HepG2 (cell line): ENCODE measurements around the gene C10orf53. TPM values are rescaled to one million over a fixed set of nuclear protein-coding genes. Genes with fewer than 3 reads are reported as not detected.

ENCODE experiments used
- ATAC-seq: fragments of 200-7000 bp; cut with Tn5 transposase; 3 replicates; pipeline ENCODE4 v1.9.1; 2020; ENCODE audit warnings: mild to moderate bottlenecking, moderate library complexity
- BruUV-seq: library from RNA; stranded (reverse); fragments of 400-500 nt; replicated peaks from 2 replicates; lab custom pipeline; 2021; lab: Mats Ljungman, UMichigan
- CTCF ChIA-PET: fragments of 300-600 bp; formaldehyde crosslinking; extraction: SDS; loops from one replicate; lab custom pipeline; 2021; ENCODE audit warnings: low total read pairs, inconsistent platforms, low intra/inter-chr PET ratio; lab: Yijun Ruan, JAX
- POLR2A ChIA-PET: fragments of 350-600 bp; sonication (Branson Sonifier 250); formaldehyde crosslinking; loops from one replicate; lab custom pipeline; 2020; ENCODE audit warnings: antibody characterized with exemption, inconsistent platforms; lab: Yijun Ruan, JAX
- DNase-seq: peaks from one replicate; pipeline ENCODE4 v3.0.0-alpha.2; 2015; ENCODE audit warnings: low spot score
- FAIRE-seq: peaks from 3 replicates; lab custom pipeline; 2011; peaks lifted over from hg19 to GRCh38; lab: Jason Lieb, UNC
- H2AFZ ChIP-seq: one replicate; pipeline ENCODE4 v1.6.1; 2011; ENCODE audit warnings: low read length, inconsistent platforms
- H3K27ac ChIP-seq: fragments of 300-600 bp; 3 replicates; pipeline ENCODE4 v1.8.0; 2011; ENCODE audit warnings: mixed run types, mild to moderate bottlenecking, mixed read lengths, low read length, inconsistent platforms; ENCODE audit not compliant: insufficient read depth; ENCODE audit errors: extremely low read length
- H3K27me3 ChIP-seq, 2 experiments: fragments of 200-600 bp in 1 of 2; 2 replicates in 1 of 2; 3 replicates in 1 of 2; pipeline versions ENCODE4 v1.6.0 to v1.8.0; 2011; ENCODE audit warnings: low read length in 2 of 2, mild to moderate bottlenecking in 2 of 2, moderate library complexity in 2 of 2, inconsistent platforms in 1 of 2; ENCODE audit not compliant: insufficient read depth in 2 of 2, control insufficient read depth in 1 of 2
- H3K36me3 ChIP-seq, 2 experiments: fragments of 200-600 bp in 1 of 2; replicated peaks in 1 of 2; 2 replicates in 1 of 2; 3 replicates in 1 of 2; pipeline versions ENCODE4 v1.5.1 to v1.8.0; 2011; ENCODE audit warnings: low read length in 2 of 2, inconsistent platforms in 1 of 2; ENCODE audit not compliant: insufficient read depth in 2 of 2, control insufficient read depth in 1 of 2
- H3K4me1 ChIP-seq: 2 replicates; pipeline ENCODE4 v1.5.1; 2012; ENCODE audit warnings: low read length, inconsistent platforms; ENCODE audit not compliant: insufficient read depth
- H3K4me2 ChIP-seq: 2 replicates; pipeline ENCODE4 v1.6.0; 2011; ENCODE audit warnings: low read depth, low read length, inconsistent platforms
- H3K4me3 ChIP-seq, 3 experiments: fragments of 200-600 bp in 1 of 3; sonication (generic), shearing (Covaris generic) in 1 of 3; replicated peaks in 1 of 3; 2 replicates each; pipeline ENCODE4 v1.5.1; 2011 to 2016; ENCODE audit warnings: low read length in 3 of 3, inconsistent platforms in 2 of 3, low read depth in 2 of 3, mild to moderate bottlenecking in 2 of 3, control low read depth in 1 of 3, mixed read lengths in 1 of 3; ENCODE audit not compliant: insufficient read depth in 1 of 3
- H3K79me2 ChIP-seq: one replicate; pipeline ENCODE4 v1.6.1; 2011; ENCODE audit warnings: low read length, inconsistent platforms; ENCODE audit not compliant: insufficient read depth
- H3K9ac ChIP-seq: 2 replicates; pipeline ENCODE4 v1.6.0; 2011; ENCODE audit warnings: mild to moderate bottlenecking, low read depth, low read length, inconsistent platforms; ENCODE audit not compliant: insufficient read depth
- H3K9me3 ChIP-seq: 2 replicates; pipeline ENCODE4 v1.5.1; 2012; ENCODE audit warnings: mild to moderate bottlenecking, low read length
- H4K20me1 ChIP-seq: 2 replicates; pipeline ENCODE4 v1.6.0; 2011; ENCODE audit warnings: inconsistent platforms, mild to moderate bottlenecking, low read length, moderate library complexity; ENCODE audit not compliant: insufficient read depth
- BHLHE40 ChIP-seq: IDR thresholded peaks from 2 replicates; pipeline ENCODE4 v1.6.1; 2011; ENCODE audit warnings: low read length, improper control_type of control experiment
- FOXA1 ChIP-seq, 2 experiments: fragments of 450-650 bp in 1 of 2; sonication (generic) in 1 of 2; formaldehyde crosslinking in 1 of 2; IDR thresholded peaks; 2 replicates each; pipeline versions ENCODE4 v1.4.0 to v1.6.1; 2016 to 2020; ENCODE audit warnings: missing genetic modification reagents in 1 of 2
- GTF2F1 ChIP-seq: fragments of 150-350 bp; IDR thresholded peaks from 2 replicates; pipeline ENCODE4 v1.6.1; 2014; ENCODE audit warnings: low read length
- HNRNPLL ChIP-seq: fragments of 200-400 bp; formaldehyde crosslinking; IDR thresholded peaks from 2 replicates; pipeline ENCODE4 v1.6.1; 2017; ENCODE audit warnings: mild to moderate bottlenecking, low read depth, low read length; ENCODE audit not compliant: poor library complexity, severe bottlenecking
- KLF15 ChIP-seq: sonication (generic); formaldehyde crosslinking; IDR thresholded peaks from 2 replicates; pipeline ENCODE4 v1.8.1; 2023; ENCODE audit warnings: borderline replicate concordance, mild to moderate bottlenecking, inconsistent platforms, missing genetic modification reagents, mixed read lengths
- MAZ ChIP-seq, 2 experiments: sonication (generic) in 1 of 2; formaldehyde crosslinking in 1 of 2; IDR thresholded peaks; 2 replicates each; pipeline versions ENCODE4 v1.5.0 to v1.6.1; 2012 to 2020; ENCODE audit warnings: low read depth in 2 of 2, mild to moderate bottlenecking in 2 of 2, borderline replicate concordance in 1 of 2, improper control_type of control experiment in 1 of 2, low read length in 1 of 2, missing genetic modification reagents in 1 of 2, moderate library complexity in 1 of 2
- SMC3 ChIP-seq: IDR thresholded peaks from 2 replicates; pipeline ENCODE4 v1.6.1; 2011; ENCODE audit warnings: low read length, improper control_type of control experiment
- ZBTB39 ChIP-seq: sonication (generic); formaldehyde crosslinking; IDR thresholded peaks from 2 replicates; pipeline ENCODE4 v1.5.0; 2020; ENCODE audit warnings: missing genetic modification reagents
- ZC3H4 ChIP-seq: sonication (generic); formaldehyde crosslinking; IDR thresholded peaks from 2 replicates; pipeline ENCODE4 v1.4.0; 2020; ENCODE audit warnings: missing genetic modification reagents, borderline replicate concordance
- ZNF263 ChIP-seq: sonication (generic); formaldehyde crosslinking; IDR thresholded peaks from 2 replicates; pipeline ENCODE4 v1.4.0; 2020; ENCODE audit warnings: missing genetic modification reagents
- ZNF280B ChIP-seq: sonication (generic); formaldehyde crosslinking; IDR thresholded peaks from 2 replicates; pipeline ENCODE4 v1.5.0; 2020; ENCODE audit warnings: missing genetic modification reagents, mild to moderate bottlenecking, borderline replicate concordance
- ZNF326 ChIP-seq: sonication (generic); formaldehyde crosslinking; IDR thresholded peaks from 2 replicates; pipeline ENCODE4 v1.4.0; 2020; ENCODE audit warnings: missing genetic modification reagents, borderline replicate concordance
- ZNF546 ChIP-seq: sonication (generic); formaldehyde crosslinking; conservative IDR thresholded peaks from 2 replicates; pipeline ENCODE4 v1.8.1; 2023; ENCODE audit warnings: mild to moderate bottlenecking, missing genetic modification reagents
- ZNF619 ChIP-seq: sonication (generic); formaldehyde crosslinking; IDR thresholded peaks from 2 replicates; pipeline ENCODE4 v1.4.0; 2020; ENCODE audit warnings: mild to moderate bottlenecking, missing genetic modification reagents
- ZNF644 ChIP-seq: IDR thresholded peaks from 2 replicates; pipeline ENCODE4 v1.6.1; 2016; ENCODE audit warnings: low read depth
- ZNF782 ChIP-seq: sonication (generic); formaldehyde crosslinking; IDR thresholded peaks from 2 replicates; pipeline ENCODE4 v1.4.0; 2020; ENCODE audit warnings: missing genetic modification reagents, mild to moderate bottlenecking, borderline replicate concordance
- WGBS: methylation state at CpG from one replicate; pipeline ENCODE4 v1.1.6; 2017; ENCODE audit warnings: low lambda C conversion rate; 5-methylcytosine and 5-hydroxymethylcytosine counted together
- in situ Hi-C: cut with HindIII; loops from 2 replicates; pipeline ENCODE4 v1.10.0; 2017; ENCODE audit warnings: low pct_unique_long_range_greater_than_20kb; ENCODE audit not compliant: extremely low pct_ligation_motif_present
- intact Hi-C: fragments of 100-400 bp; cut with micrococcal nuclease; formaldehyde crosslinking; loops from one replicate; pipeline ENCODE4 v1.10.0; 2022; ENCODE audit not compliant: unreplicated experiment
- polyA plus RNA-seq, 8 experiments: library from polyadenylated mRNA; depleted of rRNA in 3 of 8; stranded (reverse) in 7 of 8; unstranded in 1 of 8; fragments of >200 nt; fragmentation: Illumina TruSeq in 4 of 8; extraction: Trizol in 4 of 8; gene quantifications; 2 replicates each; pipeline versions ENCODE4 v1.2.1 to v1.2.3, GENCODE V29; 2011 to 2016; ENCODE audit warnings: low read depth in 4 of 8, missing spikeins in 1 of 8, mixed read lengths in 1 of 8; ENCODE audit not compliant: insufficient read depth in 1 of 8
- total RNA-seq, 5 experiments: library from RNA; depleted of rRNA; stranded (reverse); fragments of >200 nt; fragmentation: Illumina TruSeq; extraction: Trizol; gene quantifications; 2 replicates each; pipeline ENCODE4 v1.2.3, GENCODE V29; 2016; ENCODE audit warnings: low read depth in 1 of 5
- TF ChIP-seq, protein P1 (sequence below): sonication (generic); formaldehyde crosslinking; IDR thresholded peaks from 2 replicates; pipeline ENCODE4 v1.5.0; 2020; ENCODE audit warnings: missing genetic modification reagents
- TF ChIP-seq, protein P2 (sequence below): sonication (generic); formaldehyde crosslinking; IDR thresholded peaks from 2 replicates; pipeline ENCODE4 v1.5.0; 2020; ENCODE audit warnings: mild to moderate bottlenecking, low read depth, missing genetic modification reagents, borderline replicate concordance

Gene C10orf53
- total and polyA plus RNA-seq, 2 of the 13 experiments (the other 11 are each of a cell fraction or from before 2014, with no cell fraction given) = not detected

- ATAC-seq = no peak
- H3K27me3 ChIP-seq = peaks cover 0 to 10% of the 10 kb centered on the region in 2 experiments; a peak in 3 of 5 replicates
- no peak overlapping the region for H3K9ac ChIP-seq
- no peaks in the 10 kb centered on the region for H3K79me2 ChIP-seq
- whole genome bisulfite sequencing = 0% methylated on average over 2 of the region's 2 CpGs
- H2AFZ ChIP-seq = no peak overlapping the region
- H3K4me3 ChIP-seq = no peak overlapping the region
- CTCF ChIA-PET = no interaction called here
- no peaks in the 10 kb centered on the region for H3K4me1 ChIP-seq
- intact Hi-C loops (no loop called here), in situ Hi-C loops (no loop called here)
- no peak for DNase-seq
- H3K9me3 ChIP-seq = no peaks in the 10 kb centered on the region
- no peaks in the 10 kb centered on the region for H4K20me1 ChIP-seq
- H3K4me2 ChIP-seq = no peak overlapping the region
- H3K36me3 ChIP-seq = no peaks in the 10 kb centered on the region
- POLR2A ChIA-PET = no interaction called here
- H3K27ac ChIP-seq = no peak overlapping the region
- BruUV-seq = no TSS peak
- FAIRE-seq = no peak
- TF ChIP-seq FOXA1 (IDR thresholded peaks at IDR 0.05) (no peak), FOXA1 (CRISPR knock-in tag; IDR thresholded peaks at IDR 0.05) (no peak), ZNF280B (CRISPR knock-in tag) (no peak), ZC3H4 (no peak), GTF2F1 (no peak), SMC3 (no peak), BHLHE40 (no peak), HNRNPLL (no peak), MAZ (IDR thresholded peaks at IDR 0.05; ENCODE audit: borderline replicate concordance, low read depth, low read length) (no peak), MAZ (CRISPR knock-in tag; IDR thresholded peaks at IDR 0.05; ENCODE audit: low read depth) (no peak), ZNF619 (no peak), ZNF782 (no peak), ZNF546 (CRISPR knock-in tag) (no peak), ZNF326 (no peak), KLF15 (no peak), ZNF644 (CRISPR knock-in tag) (no peak), ZBTB39 (CRISPR knock-in tag) (no peak), ZNF263 (CRISPR knock-in tag) (no peak)
- TF ChIP-seq, protein P1, sequence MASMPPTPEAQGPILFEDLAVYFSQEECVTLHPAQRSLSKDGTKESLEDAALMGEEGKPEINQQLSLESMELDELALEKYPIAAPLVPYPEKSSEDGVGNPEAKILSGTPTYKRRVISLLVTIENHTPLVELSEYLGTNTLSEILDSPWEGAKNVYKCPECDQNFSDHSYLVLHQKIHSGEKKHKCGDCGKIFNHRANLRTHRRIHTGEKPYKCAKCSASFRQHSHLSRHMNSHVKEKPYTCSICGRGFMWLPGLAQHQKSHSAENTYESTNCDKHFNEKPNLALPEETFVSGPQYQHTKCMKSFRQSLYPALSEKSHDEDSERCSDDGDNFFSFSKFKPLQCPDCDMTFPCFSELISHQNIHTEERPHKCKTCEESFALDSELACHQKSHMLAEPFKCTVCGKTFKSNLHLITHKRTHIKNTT (CRISPR knock-in tag) = no peak
- TF ChIP-seq, protein P2, sequence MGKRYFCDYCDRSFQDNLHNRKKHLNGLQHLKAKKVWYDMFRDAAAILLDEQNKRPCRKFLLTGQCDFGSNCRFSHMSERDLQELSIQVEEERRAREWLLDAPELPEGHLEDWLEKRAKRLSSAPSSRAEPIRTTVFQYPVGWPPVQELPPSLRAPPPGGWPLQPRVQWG = no peak
Observed at GRCh38 chr10:49667991-49668390, 11.5 kb upstream of the C10orf53 start.
